Measurements from ENCODE around the gene CFAP20DC. TPM values are rescaled to one million over a fixed set of nuclear protein-coding genes. Genes with fewer than 3 reads are reported as not detected.

The CFAP20DC gene
- total RNA-seq, 1 experiment from 2014 or later = 4.5 TPM

GRCh38 chr3:58899953-58900298 lies 149.9 kb downstream of the CFAP20DC start:
- Histone ChIP-seq H2BK12ac (ENCODE audit: insufficient read length, low read depth, low read length) (no peak overlapping the region), H3K23me2 (ENCODE audit: insufficient read length, low read depth, low read length, poor library complexity, severe bottlenecking) (no peaks in the 10 kb centered on the region), H3K9ac (ENCODE audit: extremely low read depth, insufficient read length, low read length) (no peak overlapping the region), H4K91ac (ENCODE audit: insufficient read length, low read depth, low read length) (no peak overlapping the region), H4K5ac (ENCODE audit: insufficient read length, low read depth, low read length) (no peak overlapping the region), H2AFZ (ENCODE audit: low read length) (no peak overlapping the region), H3K18ac (ENCODE audit: insufficient read length, low read depth, low read length) (no peak overlapping the region), H3K56ac (ENCODE audit: insufficient read length, low read depth, low read length) (no peak overlapping the region), H4K20me1 (ENCODE audit: control insufficient read depth, insufficient read depth, insufficient read length) (no peaks in the 10 kb centered on the region), H3K79me2 (ENCODE audit: insufficient read depth, low read length) (no peaks in the 10 kb centered on the region), H2BK120ac (ENCODE audit: low read depth, low read length, poor library complexity, severe bottlenecking) (no peak overlapping the region), H2BK20ac (ENCODE audit: low read depth, low read length, poor library complexity, severe bottlenecking) (no peak overlapping the region), H3K23ac (ENCODE audit: insufficient read length, low read depth, low read length) (no peak overlapping the region), H2BK15ac (ENCODE audit: low read depth, low read length) (no peak overlapping the region), H4K8ac (replicated peaks; ENCODE audit: insufficient read length, low read depth, low read length) (no peak overlapping the region), H3K27ac (ENCODE audit: insufficient read length, low read depth, low read length) (no peak overlapping the region), H3K9me3 (ENCODE audit: control insufficient read depth, low read depth, low read length) (no peaks in the 10 kb centered on the region), H3K27me3 (ENCODE audit: insufficient read depth, low read length) (no peaks in the 10 kb centered on the region), H3T11ph (ENCODE audit: low read length) (no peak overlapping the region), H2BK5ac (ENCODE audit: insufficient read length, low read length) (no peak overlapping the region), H3K14ac (ENCODE audit: insufficient read depth, low read length) (no peak overlapping the region), H2AK5ac (ENCODE audit: insufficient read length, low read length) (no peak overlapping the region), H3K4me1 (ENCODE audit: insufficient read depth, low read length) (no peaks in the 10 kb centered on the region), H3K4me2 (ENCODE audit: insufficient read depth, insufficient read length, low read length) (no peak overlapping the region), H3K79me1 (ENCODE audit: insufficient read depth, low read depth, low read length, poor library complexity, severe bottlenecking) (no peaks in the 10 kb centered on the region), H3K4ac (ENCODE audit: low read depth, low read length) (no peak overlapping the region)
- DNase-seq = no peak
- H3K4me3 Mint-ChIP-seq = no peak overlapping the region
- peaks cover 22 to 24% of the 10 kb centered on the region in 2 experiments for H3K9me3 Mint-ChIP-seq
- H3K27ac Mint-ChIP-seq = no peak overlapping the region
- no CpG with 5 or more reads among the region's 2 CpGs for WGBS (ENCODE audit: extremely low coverage, insufficient read length, low lambda C conversion rate)
- peaks cover 15 to 23% (median 16%) of the 10 kb centered on the region in 3 experiments for H3K36me3 Mint-ChIP-seq (ENCODE audit: insufficient read depth in 1 of 3, low read depth in 3 of 3)
- peaks cover 4 to 13% of the 10 kb centered on the region in 2 experiments for H3K4me1 Mint-ChIP-seq
- TF ChIP-seq CTCF (conservative IDR thresholded peaks at IDR 0.05) = no peak
- H3K27me3 Mint-ChIP-seq (ENCODE audit: low read depth) = peaks cover 3% of the 10 kb centered on the region; the same call in 1 of the 2 replicates
